Measurements from ENCODE around the gene AHCY.
"Not testable (repeated sequence)": the region's sequence is repeated elsewhere in the genome, so short reads cannot be mapped to it uniquely, and the experiment has no call there.

- not testable (repeated sequence) for TF ChIP-seq CTCF (IDR thresholded peaks at IDR 0.05; ENCODE audit: low read depth, low read length); EZH2phosphoT487 (IDR thresholded peaks at IDR 0.05; ENCODE audit: low read depth)
These were observed 15.7 kb downstream of the AHCY start for GRCh38 chr20:34287500-34287899.
